GM11168 (cell line): Measurements from ENCODE around the gene PLCB1.

Experiments used
- in situ Hi-C: fragments of 300-500 bp; cut with MboI; formaldehyde crosslinking; loops from one replicate; pipeline ENCODE4 v1.12.0; 2022; ENCODE audit warnings: low sequenced_read_pairs; ENCODE audit not compliant: unreplicated experiment

The PLCB1 gene

DNA sequence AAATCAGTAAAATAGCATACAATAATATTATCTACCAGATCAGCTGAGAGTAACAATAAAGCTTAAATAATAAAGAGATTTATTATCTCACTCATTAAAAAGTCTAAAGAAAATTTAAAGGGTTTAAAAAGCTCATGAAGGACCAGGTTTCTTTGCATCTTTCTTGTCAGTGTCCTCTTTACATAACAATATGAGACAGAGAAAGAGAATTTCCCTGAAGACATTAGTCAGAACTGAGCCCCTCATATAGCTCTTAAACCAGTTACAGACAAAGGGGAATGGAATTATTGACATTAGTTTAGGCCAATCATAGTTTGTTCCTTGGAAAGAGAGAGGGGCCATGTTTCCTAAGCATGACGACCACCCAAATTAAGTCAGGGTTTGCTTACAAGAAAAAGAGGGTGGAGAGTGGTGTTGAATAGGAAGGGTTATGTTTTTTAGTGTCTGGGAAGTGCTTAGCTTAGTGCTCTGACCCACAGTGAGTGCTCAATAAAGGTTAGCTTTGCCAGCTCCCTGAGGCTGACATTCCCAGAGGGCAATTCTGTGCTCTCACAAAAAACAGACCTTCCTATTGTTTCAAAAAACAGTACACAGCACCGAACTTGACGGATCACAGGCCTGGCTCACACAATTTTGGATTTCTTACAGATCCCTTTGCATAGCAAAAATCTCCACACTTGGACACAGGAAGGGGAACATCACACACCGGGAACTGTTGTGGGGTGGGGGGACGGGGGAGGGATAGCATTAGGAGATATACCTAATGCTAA lies 3.6 kb upstream of the PLCB1 start:
- in situ Hi-C loops = loop anchor here (25.0 kb wide), 1 partner anchor 584 kb away; no protein-coding TSS in a partner anchor

- in situ Hi-C loops = loop anchor here (25.0 kb wide), 1 partner anchor 583 kb away; no protein-coding TSS in a partner anchor
Observed at GRCh38 chr20:8129211-8129976, 2.7 kb upstream of the PLCB1 start.

DNA sequence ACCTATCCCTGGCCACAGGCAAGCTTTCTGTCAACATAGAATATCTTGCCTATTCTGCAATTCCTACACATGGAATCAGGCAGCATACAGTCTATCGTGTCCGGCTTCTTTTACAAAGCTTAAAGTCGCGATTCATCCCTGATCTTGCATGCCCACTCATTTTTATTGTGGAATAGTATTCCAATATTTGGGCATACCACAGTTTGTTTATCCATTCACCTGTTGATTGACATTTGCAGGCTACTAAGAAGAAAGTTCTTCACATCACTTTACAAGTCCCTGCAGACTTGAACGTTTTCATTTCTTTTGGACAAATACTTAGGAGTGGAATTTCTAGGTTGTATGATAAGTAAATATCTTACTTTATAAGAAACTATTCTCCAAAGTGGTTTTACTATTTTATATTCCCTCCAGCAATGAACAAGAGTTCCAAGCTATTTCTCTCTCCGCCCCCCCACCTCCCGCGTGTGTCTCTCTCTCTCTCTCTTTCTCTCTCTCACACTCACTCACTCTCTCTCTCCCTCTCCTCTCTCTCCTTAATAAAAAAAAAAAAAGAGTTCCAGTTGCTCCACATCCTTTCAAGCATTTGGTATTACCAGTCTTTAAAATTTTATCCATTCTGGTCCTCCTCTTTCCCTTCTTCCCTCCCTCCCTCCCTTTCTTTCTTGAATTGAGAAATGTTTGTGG lies 1.1 kb upstream of the PLCB1 start:
- in situ Hi-C loops = loop anchor here (10.0 to 25.0 kb wide), 3 partner anchors 174 to 581 kb away; no protein-coding TSS in a partner anchor

DNA sequence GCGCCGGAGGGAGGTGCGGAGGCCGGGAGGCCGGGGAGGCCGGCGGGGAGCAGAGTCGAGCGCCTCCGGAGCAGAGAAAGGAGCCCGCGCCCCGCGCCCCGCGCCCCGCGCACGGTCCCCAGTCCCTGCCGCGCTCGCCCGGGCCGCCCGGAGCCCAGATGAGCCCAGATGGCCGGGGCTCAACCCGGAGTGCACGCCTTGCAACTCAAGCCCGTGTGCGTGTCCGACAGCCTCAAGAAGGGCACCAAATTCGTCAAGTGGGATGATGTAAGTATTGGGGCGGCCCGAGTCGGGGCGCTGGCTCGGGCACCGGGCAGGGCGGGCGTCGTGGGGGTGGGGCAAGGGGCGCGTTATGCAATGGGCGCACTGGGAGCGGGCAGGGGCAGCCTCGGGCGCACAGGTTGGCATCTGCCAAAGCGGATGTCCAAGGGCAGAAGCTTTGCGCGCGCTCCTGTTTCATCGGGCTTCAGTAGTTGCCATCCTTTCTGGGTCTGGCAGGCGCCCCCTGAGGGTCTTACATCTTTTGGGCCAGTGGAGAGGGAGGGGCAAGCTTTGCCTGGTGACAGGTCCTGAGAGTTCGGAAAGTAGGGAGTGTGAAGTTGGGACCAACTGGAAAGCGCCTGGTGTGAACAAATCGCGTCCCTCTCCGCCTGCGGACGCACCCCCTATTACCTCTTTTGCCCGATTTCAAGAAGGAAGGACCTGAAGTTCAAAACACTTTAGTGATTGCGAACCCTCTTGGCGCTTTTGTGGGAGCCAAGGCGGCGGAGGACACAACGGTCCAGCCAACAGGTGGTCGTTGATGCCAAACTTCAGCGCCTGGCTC lies 631 bp downstream of the PLCB1 start:
- in situ Hi-C loops = loop anchor here (10.0 to 25.0 kb wide), 3 partner anchors 172 to 580 kb away; no protein-coding TSS in a partner anchor

DNA sequence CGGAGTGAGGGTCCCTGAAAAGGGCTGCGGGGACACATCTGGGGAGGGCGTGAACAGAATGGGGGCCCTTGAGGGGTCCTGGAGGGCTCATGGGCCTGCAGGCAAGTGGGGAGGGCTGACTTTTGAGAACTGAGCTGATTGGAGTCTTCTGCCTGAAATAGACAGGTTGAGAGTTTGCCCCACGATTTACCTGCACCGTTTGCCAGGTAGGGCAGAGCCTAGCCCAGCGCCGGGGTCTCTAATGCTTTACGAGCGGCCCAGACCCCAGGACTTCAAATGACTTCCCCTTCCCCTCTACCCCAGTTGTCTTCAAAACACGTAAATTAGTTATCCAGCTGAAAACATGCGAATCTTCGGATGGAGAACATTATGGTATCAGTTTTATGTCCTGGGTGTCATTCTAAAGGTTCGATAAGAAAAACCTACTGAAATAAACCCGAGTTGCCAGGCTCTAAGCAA lies 1.3 kb downstream of the PLCB1 start:
- in situ Hi-C loops = loop anchor here (10.0 to 25.0 kb wide), 3 partner anchors 171 to 579 kb away; no protein-coding TSS in a partner anchor

GRCh38 chr20:8133851-8134451 lies 1.9 kb downstream of the PLCB1 start:
- in situ Hi-C loops = loop anchor here (10.0 to 25.0 kb wide), 3 partner anchors 171 to 578 kb away; no protein-coding TSS in a partner anchor

DNA sequence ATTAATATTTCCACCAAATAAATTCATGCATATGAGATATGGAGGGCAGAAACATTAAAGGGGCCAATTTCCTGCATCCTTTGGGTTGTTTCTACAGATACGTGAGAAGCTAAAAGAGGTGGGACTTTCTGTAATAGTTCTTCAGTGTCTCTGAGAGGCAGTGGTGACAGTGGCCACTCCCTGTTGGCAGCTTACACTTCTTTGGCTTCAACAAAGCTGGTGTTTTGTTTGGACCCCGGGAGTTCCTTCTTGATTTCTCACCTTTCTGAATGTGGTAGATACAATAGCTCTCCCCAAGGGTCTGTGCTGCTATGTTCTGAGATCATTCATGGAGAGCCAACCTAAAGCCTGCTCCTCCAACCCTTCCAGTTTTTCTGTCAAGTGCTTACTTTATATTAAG lies 7.8 kb downstream of the PLCB1 start:
- in situ Hi-C loops = loop anchor here (10.0 to 25.0 kb wide), 3 partner anchors 165 to 572 kb away; no protein-coding TSS in a partner anchor

GRCh38 chr20:8143474-8143873 lies 11.4 kb downstream of the PLCB1 start:
- in situ Hi-C loops = loop anchor here (25.0 kb wide), 1 partner anchor 569 kb away; no protein-coding TSS in a partner anchor

GRCh38 chr20:8144282-8145245 lies 12.5 kb downstream of the PLCB1 start:
- in situ Hi-C loops = loop anchor here (25.0 kb wide), 1 partner anchor 568 kb away; no protein-coding TSS in a partner anchor

DNA sequence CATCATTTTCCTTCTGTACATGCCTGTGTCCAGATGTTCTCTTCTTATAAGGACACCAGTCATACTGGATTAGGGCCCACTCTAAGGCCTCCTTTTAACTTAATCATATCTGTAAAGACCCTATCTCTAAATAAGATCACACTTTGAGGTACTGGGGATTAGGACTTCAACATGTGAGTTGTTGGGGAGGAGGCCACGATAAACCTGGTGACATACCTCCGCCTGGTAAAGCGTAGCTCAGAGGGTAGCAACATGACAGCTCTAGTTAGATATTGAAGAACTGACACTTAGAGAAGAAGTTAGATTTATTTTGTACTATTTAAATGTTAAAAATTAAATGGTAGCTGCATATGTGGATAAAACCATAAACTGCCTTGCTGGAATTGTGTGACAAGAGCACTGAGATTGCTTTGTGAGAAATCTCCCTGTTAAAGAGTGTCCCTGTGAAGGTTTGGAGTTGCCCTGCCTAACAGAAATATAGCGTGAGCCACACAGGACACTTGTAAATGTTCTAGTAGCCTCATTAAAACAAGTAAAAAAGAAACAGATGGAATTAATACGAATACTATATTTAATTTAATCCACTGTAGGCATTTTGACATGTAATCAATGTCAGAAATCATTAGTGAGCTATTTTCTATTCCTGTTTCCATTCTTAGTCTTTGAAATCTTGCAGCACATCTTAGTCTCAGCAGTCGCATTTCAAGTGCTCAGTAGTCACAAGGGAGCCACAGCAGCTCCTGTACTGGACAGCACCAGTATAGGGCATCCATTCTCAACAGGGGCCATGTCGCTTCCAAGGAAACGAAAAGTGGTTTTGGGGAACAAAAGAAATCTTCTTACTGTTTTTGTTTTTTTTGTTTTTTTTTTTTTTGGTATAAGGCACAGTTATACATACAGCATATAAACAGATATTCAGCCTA lies 13.4 kb downstream of the PLCB1 start:
- in situ Hi-C loops = loop anchor here (25.0 kb wide), 1 partner anchor 567 kb away; no protein-coding TSS in a partner anchor

- in situ Hi-C loops = loop anchor here (25.0 kb wide), 1 partner anchor 565 kb away; no protein-coding TSS in a partner anchor
Observed at GRCh38 chr20:8147476-8147875, 15.4 kb downstream of the PLCB1 start.

DNA sequence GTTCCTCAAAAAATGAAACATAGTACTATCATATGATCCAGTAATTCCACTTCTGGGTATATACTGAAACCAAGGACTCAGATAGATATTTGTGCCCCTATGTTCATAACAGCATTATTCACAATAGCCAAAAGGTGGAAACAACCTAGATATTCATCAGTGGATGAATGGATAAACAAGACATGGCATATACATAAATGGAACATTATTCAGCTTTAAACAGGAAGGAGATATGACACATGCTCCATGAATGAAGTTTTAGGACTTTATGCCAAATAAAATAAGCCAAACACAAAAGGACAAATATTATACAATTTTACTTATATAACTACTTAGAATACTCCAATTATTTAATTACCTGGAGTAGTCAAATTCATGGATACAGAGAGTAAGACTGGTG lies 16.4 kb downstream of the PLCB1 start:
- in situ Hi-C loops = loop anchor here (25.0 kb wide), 1 partner anchor 564 kb away; no protein-coding TSS in a partner anchor

DNA sequence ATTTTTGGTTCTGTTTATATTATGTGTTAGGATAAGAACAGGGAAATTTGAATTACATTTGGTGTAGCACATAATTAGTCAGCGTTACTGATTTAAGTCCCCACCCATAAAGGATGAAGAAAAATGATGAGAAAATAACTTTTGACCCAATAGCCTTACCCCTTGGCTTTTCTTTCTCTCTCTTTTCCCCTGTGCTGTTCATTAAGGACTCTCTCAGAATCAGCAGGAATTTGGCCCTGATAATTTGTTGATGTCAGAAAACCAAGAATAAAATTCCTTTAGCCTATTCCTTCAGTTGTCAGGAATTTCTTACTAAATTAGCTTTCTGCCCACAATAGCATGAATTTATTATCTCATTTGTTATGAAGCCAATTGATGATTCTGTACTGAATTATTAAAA lies 18.5 kb downstream of the PLCB1 start:
- in situ Hi-C loops = no loop called here

- in situ Hi-C loops = no loop called here
Observed at GRCh38 chr20:8151372-8151771, 19.3 kb downstream of the PLCB1 start.

DNA sequence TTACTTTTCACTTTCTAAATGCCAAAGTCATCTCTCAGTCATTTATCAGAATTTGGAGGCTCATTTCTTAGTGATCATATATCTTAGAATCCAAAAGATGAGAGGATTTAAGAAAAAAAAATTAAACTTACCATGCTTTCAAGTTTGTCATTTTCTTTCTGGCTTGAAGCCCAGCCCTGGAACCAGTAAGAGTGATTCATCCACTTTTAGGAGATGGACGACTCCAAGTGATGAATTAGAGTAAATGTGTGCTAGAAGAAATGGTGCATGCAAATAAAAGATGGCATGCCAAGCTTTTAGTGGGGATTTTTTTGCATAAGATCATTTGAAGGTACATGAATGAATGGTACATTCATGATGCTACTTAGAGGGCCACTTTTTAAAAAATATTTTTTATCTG lies 20.1 kb downstream of the PLCB1 start:
- in situ Hi-C loops = no loop called here

DNA sequence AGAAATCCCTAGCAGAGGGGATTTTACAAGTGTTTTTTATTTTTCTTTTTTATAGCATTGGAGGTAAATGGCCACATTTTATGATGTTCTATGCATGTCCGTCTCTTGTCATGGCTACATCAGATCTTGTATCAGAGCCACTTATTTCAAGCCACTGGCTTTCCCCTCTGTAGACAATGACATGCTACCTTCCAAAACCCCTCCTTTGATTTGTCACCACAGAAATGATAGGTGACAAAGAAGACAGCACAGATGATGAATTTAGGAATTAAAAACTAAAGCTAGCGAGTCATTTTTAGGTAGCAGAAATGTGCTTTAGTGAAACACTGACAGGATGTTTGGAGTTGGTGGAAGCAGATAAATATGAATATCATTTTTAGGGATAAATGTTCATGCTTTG lies 20.8 kb downstream of the PLCB1 start:
- in situ Hi-C loops = no loop called here
